MCF 10A (cell line): ENCODE measurements around the gene HTR1D. TPM values are rescaled to one million over a fixed set of nuclear protein-coding genes. Genes with fewer than 3 reads are reported as not detected.

Source experiments
- BruUV-seq: library from RNA; stranded (reverse); fragments of 400-500 nt; replicated peaks from 2 replicates; lab custom pipeline; 2021; lab: Mats Ljungman, UMichigan
- CTCF ChIA-PET: fragments of 300-600 bp; sonication (Branson Sonifier 250); formaldehyde crosslinking; extraction: SDS; loops from one replicate; lab custom pipeline; 2021; ENCODE audit warnings: antibody characterized with exemption, inconsistent platforms; lab: Yijun Ruan, JAX
- POLR2A ChIA-PET: fragments of 300-600, 350-650 bp; sonication (Branson Sonifier 250); formaldehyde crosslinking; extraction: SDS; loops from one replicate; lab custom pipeline; 2020; ENCODE audit warnings: antibody characterized with exemption, inconsistent platforms; lab: Yijun Ruan, JAX
- DNase-seq: peaks from one replicate; pipeline ENCODE4 v3.0.0-alpha.2; 2018; ENCODE audit not compliant: unreplicated experiment
- H3K27ac Mint-ChIP-seq: one replicate; pipeline ENCODE4 v1.8.0; 2022; ENCODE audit warnings: mild to moderate bottlenecking, low read depth, mixed read lengths; ENCODE audit not compliant: unreplicated experiment
- H3K27me3 Mint-ChIP-seq: one replicate; pipeline ENCODE4 v1.8.0; 2022; ENCODE audit warnings: mixed read lengths; ENCODE audit not compliant: insufficient read depth, unreplicated experiment
- H3K36me3 Mint-ChIP-seq: one replicate; pipeline ENCODE4 v1.8.0; 2022; ENCODE audit warnings: mild to moderate bottlenecking, moderate library complexity, mixed read lengths; ENCODE audit not compliant: insufficient read depth, unreplicated experiment
- H3K4me1 Mint-ChIP-seq: one replicate; pipeline ENCODE4 v1.8.0; 2022; ENCODE audit warnings: mixed read lengths; ENCODE audit not compliant: insufficient read depth, unreplicated experiment
- H3K4me3 Mint-ChIP-seq: one replicate; pipeline ENCODE4 v1.8.0; 2022; ENCODE audit warnings: mild to moderate bottlenecking, moderate library complexity, mixed read lengths; ENCODE audit not compliant: unreplicated experiment
- H3K9me3 Mint-ChIP-seq: one replicate; pipeline ENCODE4 v1.8.0; 2022; ENCODE audit warnings: mixed read lengths; ENCODE audit not compliant: unreplicated experiment
- CTCF ChIP-seq: fragments of 200-600 bp; IDR thresholded peaks from one replicate; pipeline ENCODE4 v1.8.0; 2022; ENCODE audit warnings: antibody characterized with exemption, mild to moderate bottlenecking; ENCODE audit not compliant: unreplicated experiment
- intact Hi-C: fragments of 100-400 bp; cut with micrococcal nuclease; formaldehyde crosslinking; loops from 2 replicates; pipeline ENCODE4 v1.14.1; 2022
- total RNA-seq: library from RNA; stranded (reverse); gene quantifications from 2 replicates; pipeline ENCODE4 v1.2.3, GENCODE V29; 2022

HTR1D gene
- total RNA-seq, 1 experiment from 2014 or later, result 0.35 TPM

- ChIA-PET POLR2A (interaction anchor here (1.0 to 5.6 kb wide), 6 partner anchors 13 to 151 kb away, joined by 3 to 154 read pairs (median 5); no protein-coding TSS in a partner anchor), CTCF (interaction anchor here (0.6 to 9.0 kb wide), 4 partner anchors 13 to 124 kb away, joined by 3 to 65 read pairs (median 4); no protein-coding TSS in a partner anchor)
- TF ChIP-seq CTCF, result no peak
- peaks cover 14% of the 10 kb centered on the region for H3K4me1 Mint-ChIP-seq
- DNase-seq, result no peak
- H3K27me3 Mint-ChIP-seq, result no peaks in the 10 kb centered on the region
- H3K9me3 Mint-ChIP-seq, result no peaks in the 10 kb centered on the region
- H3K4me3 Mint-ChIP-seq, result no peak overlapping the region
- H3K27ac Mint-ChIP-seq, result no peak overlapping the region
- intact Hi-C loops, result no loop called here
- peaks cover 15% of the 10 kb centered on the region for H3K36me3 Mint-ChIP-seq
- BruUV-seq, result no TSS peak
These were observed 46.0 kb downstream of the HTR1D start for GRCh38 chr1:23171181-23171755.

- H3K9me3 Mint-ChIP-seq, result no peaks in the 10 kb centered on the region
- intact Hi-C loops, result no loop called here
- BruUV-seq, result no TSS peak
- H3K36me3 Mint-ChIP-seq, result peaks cover 15% of the 10 kb centered on the region
- DNase-seq, result peak; percentile 91
- POLR2A ChIA-PET, result interaction anchor here (0.6 to 8.3 kb wide), 25 partner anchors 8 to 522 kb away, joined by 3 to 154 read pairs (median 7); partner anchors contain the start of genes KDM1A and RPL11
- H3K4me3 Mint-ChIP-seq, result peak overlapping the region; percentile 89
- H3K27ac Mint-ChIP-seq, result peak overlapping the region; percentile 89
- CTCF ChIA-PET, result interaction anchor here (0.5 to 9.0 kb wide), 8 partner anchors 13 to 370 kb away, joined by 3 to 65 read pairs (median 3); no protein-coding TSS in a partner anchor
- no peak for TF ChIP-seq CTCF
- no peaks in the 10 kb centered on the region for H3K27me3 Mint-ChIP-seq
- H3K4me1 Mint-ChIP-seq, result peaks cover 17% of the 10 kb centered on the region
These were observed 47.5 kb downstream of the HTR1D start for GRCh38 chr1:23169727-23170335.

- ChIA-PET POLR2A (interaction anchor here (0.6 to 8.3 kb wide), 29 partner anchors 9 to 234 kb away, joined by 3 to 154 read pairs (median 6); partner anchors contain the start of genes HNRNPR, KDM1A and ZNF436), CTCF (interaction anchor here (0.5 to 9.0 kb wide), 6 partner anchors 15 to 252 kb away, joined by 3 to 65 read pairs (median 3); no protein-coding TSS in a partner anchor)
- BruUV-seq, result TSS peak; percentile 88
- no peak for DNase-seq
- Mint-ChIP-seq H3K4me3 (peak overlapping the region; percentile 89), H3K27me3 (no peaks in the 10 kb centered on the region), H3K27ac (peak overlapping the region; percentile 89), H3K4me1 (peaks cover 24% of the 10 kb centered on the region), H3K9me3 (no peaks in the 10 kb centered on the region), H3K36me3 (peaks cover 15% of the 10 kb centered on the region)
- TF ChIP-seq CTCF, result no peak
- intact Hi-C loops, result no loop called here
These were observed 48.1 kb downstream of the HTR1D start for GRCh38 chr1:23169195-23169575.
